Effector CD4-positive, alpha-beta T cell (primary cell): ENCODE measurements around the gene CD163L1. TPM values are rescaled to one million over a fixed set of nuclear protein-coding genes. Genes with fewer than 3 reads are reported as not detected.
"Not testable (repeated sequence)": the region's sequence is repeated elsewhere in the genome, so short reads cannot be mapped to it uniquely, and the experiment has no call there.

ENCODE experiments used
- DNase-seq: peaks from one replicate; pipeline ENCODE4 v3.0.0-alpha.2; 2020
- total RNA-seq: gene quantifications from one replicate; lab custom pipeline; 2026; lab: John Stamatoyannopoulos, UW

Gene CD163L1
- not detected for total RNA-seq

GRCh38 chr12:7444076-7444475 is at the start of gene CD163L1:
Gene CD163L1 (minus strand): TSS chr12:7444153. CDS start chr12:7444127, 26 bp downstream.
- no peak for DNase-seq

GRCh38 chr12:7493006-7493405 is 49.1 kb upstream of the CD163L1 start:
- no peak for DNase-seq

DNA sequence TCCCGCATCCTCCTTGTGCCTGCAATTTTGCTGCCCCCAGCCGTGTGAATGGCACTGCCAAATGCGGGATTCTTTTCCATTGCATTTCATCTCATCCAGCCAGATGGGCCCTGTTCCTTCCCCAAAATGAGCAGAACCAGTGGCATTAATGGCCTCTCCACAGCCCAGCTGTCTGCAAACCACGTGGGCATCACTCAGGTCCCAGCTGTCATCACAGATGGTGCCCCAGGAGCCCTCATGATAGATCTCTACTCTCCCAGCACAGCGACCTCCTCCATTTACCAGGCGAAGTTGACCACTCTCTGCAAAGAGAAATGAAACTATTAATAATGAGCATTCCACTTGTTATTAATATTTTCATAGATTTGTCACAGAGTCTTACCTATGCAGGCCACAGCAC is 42.6 kb upstream of the CD163L1 start:
- DNase-seq: no peak

GRCh38 chr12:7485095-7485494 is 41.1 kb upstream of the CD163L1 start:
- no peak for DNase-seq

- DNase-seq: no peak
These were observed 39.4 kb upstream of the CD163L1 start for GRCh38 chr12:7483343-7483742.

DNA sequence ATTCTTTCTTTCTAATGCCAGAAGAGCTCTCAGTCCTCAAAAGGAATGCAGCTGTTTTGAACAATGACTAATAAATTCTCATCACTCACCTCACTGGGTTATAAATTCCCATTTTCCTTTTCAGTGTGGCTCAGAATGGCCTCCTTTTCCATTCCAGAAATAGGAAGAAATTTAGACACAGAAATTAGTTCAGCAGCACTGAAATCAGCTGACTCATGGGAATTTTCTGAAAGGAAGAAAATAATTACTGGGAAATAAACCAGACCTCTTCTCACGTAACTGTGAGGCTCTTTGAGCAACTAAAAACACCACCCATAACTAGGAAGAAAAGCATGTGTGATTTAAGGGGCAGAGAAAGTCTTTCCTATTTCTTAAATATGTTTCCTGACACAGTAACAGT is 35.8 kb upstream of the CD163L1 start:
- DNase-seq: no peak

GRCh38 chr12:7472060-7472459 is 28.1 kb upstream of the CD163L1 start:
- DNase-seq: no peak

DNA sequence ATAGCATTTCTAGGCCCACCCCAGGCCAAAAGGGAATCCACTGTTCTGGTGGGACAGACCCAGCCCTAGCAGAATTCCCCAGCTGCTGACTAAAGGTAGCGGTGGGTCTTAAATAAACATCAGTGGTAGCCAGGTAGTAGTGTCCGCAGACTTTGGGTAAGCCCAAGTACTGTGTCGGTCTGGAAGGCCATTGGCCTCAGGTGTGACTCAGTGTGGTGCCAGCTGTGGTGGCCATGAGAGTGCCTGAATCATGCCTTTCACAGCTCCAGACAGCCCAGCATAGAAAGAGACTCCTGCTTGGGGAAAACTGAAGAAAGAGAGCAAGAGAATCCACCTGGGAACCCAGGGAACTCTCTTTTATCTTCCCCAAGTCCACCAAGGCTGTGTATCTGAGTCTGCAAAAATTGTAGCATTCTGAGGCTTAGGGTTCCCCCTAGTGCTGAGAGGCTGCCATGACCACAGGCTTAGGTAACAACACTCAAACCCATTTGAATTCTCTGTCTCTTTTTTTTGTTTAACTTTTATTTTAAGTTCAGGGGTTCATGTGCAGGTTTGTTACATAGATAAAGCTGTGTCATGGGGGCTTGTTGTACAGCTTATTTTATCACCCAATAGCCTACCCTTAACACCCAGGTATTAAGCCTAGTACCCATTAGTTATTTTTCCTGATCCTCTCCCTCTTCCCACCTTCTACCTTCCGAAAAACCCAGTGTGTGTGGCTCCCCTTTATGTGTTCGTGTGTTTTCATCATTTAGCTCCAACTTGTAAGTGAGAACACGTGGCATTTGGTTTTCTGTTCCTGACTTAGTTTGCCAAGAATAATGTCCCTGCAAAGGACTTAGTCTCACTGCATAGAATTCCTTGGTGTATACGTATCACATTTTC is 16.7 kb upstream of the CD163L1 start:
- no peak for DNase-seq

DNA sequence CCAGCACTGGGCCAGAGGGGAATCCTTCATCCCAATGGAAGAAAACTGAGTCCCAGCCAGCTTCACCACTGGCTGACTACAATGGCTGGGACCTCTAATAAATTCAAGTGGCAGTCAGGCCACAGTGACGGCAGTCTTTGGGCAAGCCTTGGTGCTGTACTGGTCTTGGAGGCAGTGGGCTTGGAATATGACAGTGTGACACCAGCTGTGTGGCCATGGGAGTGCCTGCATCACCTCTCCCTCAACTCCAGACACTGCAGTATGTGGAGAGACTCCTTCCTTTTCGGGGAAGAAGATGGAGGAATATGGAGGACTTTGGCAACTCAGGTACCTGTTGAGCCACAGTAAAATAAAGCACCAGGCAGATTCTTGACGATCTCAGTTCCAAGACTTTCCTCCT is 16.0 kb upstream of the CD163L1 start:
- DNase-seq: no peak

GRCh38 chr12:7451756-7452155 is 7.8 kb upstream of the CD163L1 start:
- DNase-seq: no peak

GRCh38 chr12:7450667-7451066 is 6.7 kb upstream of the CD163L1 start:
- no peak for DNase-seq

- no peak for DNase-seq
These were observed 4.1 kb upstream of the CD163L1 start for GRCh38 chr12:7448099-7448498.

DNA sequence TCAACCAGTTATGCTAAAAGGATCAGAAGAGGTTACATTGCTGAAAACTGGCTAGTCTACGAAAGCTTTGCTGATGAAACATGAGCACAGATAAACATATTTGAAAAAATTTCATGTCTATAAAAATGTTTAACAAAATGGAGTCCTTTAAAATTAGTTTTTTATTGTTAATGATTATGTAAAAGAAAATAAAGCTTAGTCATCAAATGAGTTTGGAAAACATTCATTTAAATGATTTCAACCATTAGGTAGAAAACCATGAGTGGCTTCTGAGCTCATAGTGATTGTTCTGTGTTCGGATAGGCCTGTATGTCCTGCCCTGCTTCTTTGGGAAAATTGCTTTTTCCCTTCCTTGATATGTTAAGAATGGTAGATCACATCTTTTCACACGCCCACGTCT is 584 bp upstream of the CD163L1 start:
- DNase-seq: no peak

DNA sequence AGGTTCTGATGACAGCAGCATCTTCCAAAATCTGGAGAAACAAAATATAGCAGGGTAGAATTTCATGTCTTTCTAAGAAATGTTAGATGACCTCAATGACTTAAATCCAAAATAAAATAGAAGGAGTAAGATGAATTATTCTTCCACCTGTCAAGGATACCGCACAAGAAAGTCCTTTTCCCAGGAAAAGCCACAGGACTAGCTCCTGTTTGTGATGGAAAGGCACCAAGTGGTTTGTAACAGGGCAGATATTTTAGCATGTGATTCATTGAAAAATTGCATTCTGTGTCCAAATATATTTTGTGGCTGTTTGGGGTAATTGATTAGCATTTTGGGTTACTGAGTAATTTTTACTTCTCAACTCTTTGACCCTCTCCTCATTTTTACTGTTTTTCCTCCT is 2.7 kb downstream of the CD163L1 start:
- no peak for DNase-seq

DNA sequence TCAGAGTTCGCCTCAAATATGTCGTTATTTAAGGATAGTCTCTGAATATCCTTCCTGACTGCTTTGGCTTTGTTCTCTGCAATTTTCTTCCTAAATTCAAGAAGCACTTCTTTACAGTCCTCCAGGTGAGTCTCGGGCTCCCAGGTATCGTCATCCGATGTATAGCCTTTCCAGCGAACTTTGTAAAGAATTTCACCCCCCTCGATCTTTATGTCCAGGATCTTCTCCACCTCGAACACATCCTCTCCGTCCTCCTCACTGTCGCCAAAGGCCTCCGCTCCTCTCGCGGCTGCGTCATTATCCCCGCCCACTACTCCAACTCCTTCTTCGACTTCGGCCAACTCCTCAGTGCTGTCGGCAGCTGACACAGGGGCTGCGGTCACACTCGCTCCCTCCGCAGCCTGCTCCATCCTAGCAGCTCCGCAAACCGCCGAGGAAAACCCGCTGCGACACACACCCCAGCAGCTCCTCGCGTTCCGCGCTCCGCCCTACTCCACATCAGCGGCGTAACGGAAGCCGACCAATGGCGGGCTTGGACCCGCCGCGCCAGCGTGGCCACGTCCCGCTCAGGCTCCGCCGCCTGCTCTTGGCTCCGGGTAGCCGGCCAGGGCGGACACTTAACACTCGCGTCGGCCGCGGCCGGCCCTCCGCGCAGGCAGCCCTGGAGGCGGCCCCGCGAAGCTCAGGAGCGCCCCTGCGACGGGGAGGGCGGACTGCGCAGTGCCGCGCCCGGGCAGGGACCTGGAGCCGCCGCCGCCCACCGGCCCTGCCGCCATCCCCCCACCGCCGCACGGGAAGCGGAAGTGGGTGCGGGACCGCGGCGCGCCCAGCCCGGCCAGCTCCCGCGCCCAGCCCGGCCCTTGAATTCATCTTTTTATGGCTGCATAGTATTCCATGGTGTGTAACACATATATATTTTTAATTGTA is 4.1 kb downstream of the CD163L1 start:
- no peak for DNase-seq

DNA sequence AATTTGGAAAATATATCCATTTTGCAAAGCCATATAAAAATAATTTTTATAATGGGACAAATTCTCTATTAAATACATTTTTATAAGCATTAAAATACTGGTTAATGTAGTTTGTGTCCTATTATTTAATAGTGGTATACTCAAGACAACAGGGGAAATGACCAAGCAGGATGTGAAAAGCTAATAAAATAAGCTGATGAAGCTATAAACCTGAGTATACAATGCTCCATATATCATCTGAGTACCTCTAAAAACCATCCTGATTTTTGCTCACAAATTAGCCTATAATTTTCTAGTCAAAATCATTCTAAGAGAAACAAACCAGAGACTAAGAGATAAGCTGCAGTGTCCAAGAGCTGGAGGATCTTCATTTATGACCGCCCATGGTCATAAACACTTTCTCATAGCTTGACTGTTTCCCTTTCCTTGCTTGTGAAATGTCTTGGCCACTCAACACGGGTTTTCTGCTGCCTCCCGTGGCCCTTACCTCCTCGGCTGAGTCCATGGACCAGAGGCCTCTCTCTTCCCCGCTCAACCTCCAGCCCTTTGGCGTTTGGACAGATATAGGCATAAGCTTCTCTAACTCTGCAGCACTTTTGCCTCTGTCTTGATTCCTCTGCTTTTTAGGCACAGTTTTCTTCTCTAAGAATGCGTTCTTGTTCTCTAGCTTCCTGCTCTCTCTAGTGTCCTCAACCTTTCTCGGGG is 5.5 kb downstream of the CD163L1 start:
- DNase-seq: not testable (repeated sequence)

GRCh38 chr12:7437494-7437893 is 6.5 kb downstream of the CD163L1 start:
- DNase-seq: not testable (repeated sequence)

GRCh38 chr12:7434670-7435069 is 9.3 kb downstream of the CD163L1 start:
- no peak for DNase-seq

GRCh38 chr12:7433276-7433822 is 10.6 kb downstream of the CD163L1 start:
- no peak for DNase-seq

GRCh38 chr12:7431993-7432685 is 11.8 kb downstream of the CD163L1 start:
- DNase-seq: no peak

DNA sequence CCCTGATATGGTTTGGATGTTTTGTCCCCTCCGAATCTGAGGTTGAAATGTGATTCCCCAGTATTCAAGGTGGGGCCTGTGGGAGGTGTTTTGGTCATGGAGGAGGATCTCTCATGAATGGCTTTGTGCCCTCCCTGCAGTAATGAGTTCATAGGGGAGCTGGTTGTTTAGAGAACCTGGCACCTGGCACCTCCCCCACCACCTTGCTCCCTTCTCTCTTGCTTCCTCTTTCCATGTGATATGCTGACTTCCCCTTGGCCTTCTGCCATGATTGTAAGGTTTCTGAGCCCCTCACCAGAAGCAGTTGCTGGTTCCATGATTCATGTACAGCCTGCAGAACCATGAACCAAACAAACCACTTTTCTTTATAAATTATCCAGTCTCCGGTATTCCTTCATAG is 32.6 kb downstream of the CD163L1 start:
- DNase-seq: no peak

DNA sequence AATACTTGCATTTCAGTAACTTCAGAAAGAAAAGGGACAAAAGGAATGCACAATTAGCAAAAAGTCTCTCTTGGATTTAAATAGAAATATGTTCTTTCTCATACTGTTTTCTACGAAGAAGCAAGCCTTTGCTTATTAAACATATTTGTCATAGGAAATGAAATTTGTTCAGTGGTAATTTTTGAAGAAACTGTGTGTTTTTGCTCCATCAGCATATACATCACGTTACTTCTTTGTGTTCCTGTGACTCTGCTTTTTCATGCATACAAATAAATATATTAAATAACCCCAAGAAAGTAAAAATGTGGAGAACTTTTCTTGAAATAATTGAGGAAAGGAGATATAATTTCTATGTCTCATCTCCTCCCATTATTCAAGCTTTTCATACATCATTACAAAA is 39.7 kb downstream of the CD163L1 start:
- DNase-seq: no peak
